Psoas muscle (tissue), 8 donors: ENCODE measurements around the gene ERICH6. TPM values are rescaled to one million over a fixed set of nuclear protein-coding genes. Genes with fewer than 3 reads are reported as not detected.

ENCODE experiments used
- ATAC-seq, 4 donors: fragments of 200-7000 bp; cut with Tn5 transposase; one replicate each; pipeline ENCODE4 v1.9.1; 2020; ENCODE audit warnings: moderate library complexity in 3 of 4, mild to moderate bottlenecking in 2 of 4
- DNase-seq, 2 donors: peaks; one replicate each; pipeline ENCODE4 v3.0.0-alpha.2; 2020
- H3K27ac ChIP-seq: fragments of 200-600 bp; one replicate; pipeline ENCODE4 v1.8.0; 2022
- H3K27me3 ChIP-seq, 3 donors: fragments of 200-600 bp in 1 of 3; one replicate each; pipeline versions ENCODE4 v1.6.1 to v1.8.0; 2013 to 2022; ENCODE audit warnings: low read length in 2 of 3, mild to moderate bottlenecking in 2 of 3, moderate library complexity in 1 of 3; ENCODE audit not compliant: insufficient read depth in 3 of 3
- H3K36me3 ChIP-seq, 2 donors: fragments of 200-600 bp in 1 of 2; one replicate each; pipeline versions ENCODE4 v1.6.1 to v1.8.0; 2013 to 2022; ENCODE audit warnings: low read depth in 1 of 2, mild to moderate bottlenecking in 1 of 2, moderate library complexity in 1 of 2; ENCODE audit not compliant: insufficient read depth in 1 of 2
- H3K4me1 ChIP-seq: fragments of 200-600 bp; one replicate; pipeline ENCODE4 v1.8.0; 2022
- H3K4me3 ChIP-seq: fragments of 200-600 bp; one replicate; pipeline ENCODE4 v1.8.0; 2022; ENCODE audit warnings: mild to moderate bottlenecking
- H3K9me3 ChIP-seq: fragments of 200-600 bp; one replicate; pipeline ENCODE4 v1.8.0; 2022
- CTCF ChIP-seq: fragments of 200-600 bp; IDR thresholded peaks from one replicate; pipeline ENCODE4 v1.8.0; 2022; ENCODE audit warnings: antibody characterized with exemption
- WGBS, 3 donors: extraction: QIAGEN DNeasy Blood & Tissue Kit; methylation state at CpG; one replicate each; pipeline versions ENCODE4 v1.1.6 to v1.1.7; 2013; 5-methylcytosine and 5-hydroxymethylcytosine counted together
- intact Hi-C, 2 donors: fragments of 100-400 bp; cut with DNase I; formaldehyde crosslinking; loops; one replicate each; pipeline versions ENCODE4 v1.11.0 to v1.14.2; 2022
- polyA plus RNA-seq, 3 donors: library from polyadenylated mRNA; stranded (reverse); fragments of 200-250 nt; gene quantifications; one replicate each; pipeline ENCODE4 v1.2.3, GENCODE V29; 2013
- total RNA-seq, 4 donors: library from RNA; stranded (reverse); fragmentation: NEBNext Ultra II Directional in 2 of 4; extraction: Animal tissue kit (Norgen Biotek cat#: 25700) in 2 of 4; gene quantifications; one replicate each; pipeline versions ENCODE4 v1.2.1 to v1.2.4, GENCODE V29; 2021 to 2023
- donor health status: healthy with polysubstance abuse.
- donor health status: DM: no; HTN: no; CAD: no; lungs with moderate emphysema.
- donor health status: Bipolar disorder and iron deficiency.
- donor health status: healthy.
- donor health status: DM: yes; HTN: yes; CAD: no.
- donor health status: DM: no; HTN: no; CAD: no.
- donor health status: DM: no; HTN: no; CAD: no.
- donor health status: DM: yes; HTN: yes; CAD: no.

Gene ERICH6
- total and polyA plus RNA-seq, 7 donors: not detected

- intact Hi-C loops: no loop called here
- DNase-seq (no peak), ATAC-seq (no peak)
- Histone ChIP-seq H3K4me1 (peaks cover 10% of the 10 kb centered on the region), H3K9me3 (no peaks in the 10 kb centered on the region), H3K27ac (no peak overlapping the region), H3K4me3 (no peak overlapping the region), H3K36me3 (no peaks in the 10 kb centered on the region), H3K27me3 (no peaks in the 10 kb centered on the region)
- WGBS, 3 donors: 71 to 94% (median 73%) methylated on average over 1 of the region's 1 CpG
- no peak for TF ChIP-seq CTCF
Measured at GRCh38 chr3:150734795-150735119, 31.0 kb upstream of the ERICH6 start.

- 79 to 91% (median 85%) methylated on average over 9 of the region's 9 CpGs for WGBS, 3 donors
- DNase-seq (no peak), ATAC-seq (no peak)
- Histone ChIP-seq H3K9me3 (no peaks in the 10 kb centered on the region), H3K27ac (no peak overlapping the region), H3K4me3 (no peak overlapping the region), H3K27me3 (no peaks in the 10 kb centered on the region), H3K4me1 (peaks cover 9% of the 10 kb centered on the region), H3K36me3 (no peaks in the 10 kb centered on the region)
- intact Hi-C loops: no loop called here
- TF ChIP-seq CTCF: no peak
Measured at GRCh38 chr3:150733936-150734794, 30.4 kb upstream of the ERICH6 start.

GRCh38 chr3:150733373-150733935, 29.7 kb upstream of the ERICH6 start:
- ATAC-seq: no peak
- H3K9me3 ChIP-seq: no peaks in the 10 kb centered on the region
- no peak for TF ChIP-seq CTCF
- DNase-seq: no peak
- no peaks in the 10 kb centered on the region for H3K36me3 ChIP-seq
- no peaks in the 10 kb centered on the region for H3K27me3 ChIP-seq
- H3K27ac ChIP-seq: no peak overlapping the region
- intact Hi-C loops: no loop called here
- H3K4me3 ChIP-seq: no peak overlapping the region
- peaks cover 2% of the 10 kb centered on the region for H3K4me1 ChIP-seq
- 69 to 72% (median 72%) methylated on average over 8 of the region's 8 CpGs for WGBS, 3 donors

GRCh38 chr3:150729682-150730360, 26.1 kb upstream of the ERICH6 start:
- Histone ChIP-seq H3K36me3 (no peaks in the 10 kb centered on the region), H3K27me3 (no peaks in the 10 kb centered on the region), H3K4me1 (no peaks in the 10 kb centered on the region), H3K27ac (no peak overlapping the region), H3K9me3 (no peaks in the 10 kb centered on the region), H3K4me3 (no peak overlapping the region)
- no peak for ATAC-seq
- 90 to 93% (median 93%) methylated on average over 9 of the region's 9 CpGs for WGBS, 3 donors
- no peak for DNase-seq
- TF ChIP-seq CTCF: no peak
- intact Hi-C loops: loop anchor here in 1 of 2 donors (10.0 kb wide), 1 partner anchor 545 kb away; the partner anchor contains the start of gene P2RY14
